ENCODE data around the gene ENTREP3.

Gene ENTREP3

DNA sequence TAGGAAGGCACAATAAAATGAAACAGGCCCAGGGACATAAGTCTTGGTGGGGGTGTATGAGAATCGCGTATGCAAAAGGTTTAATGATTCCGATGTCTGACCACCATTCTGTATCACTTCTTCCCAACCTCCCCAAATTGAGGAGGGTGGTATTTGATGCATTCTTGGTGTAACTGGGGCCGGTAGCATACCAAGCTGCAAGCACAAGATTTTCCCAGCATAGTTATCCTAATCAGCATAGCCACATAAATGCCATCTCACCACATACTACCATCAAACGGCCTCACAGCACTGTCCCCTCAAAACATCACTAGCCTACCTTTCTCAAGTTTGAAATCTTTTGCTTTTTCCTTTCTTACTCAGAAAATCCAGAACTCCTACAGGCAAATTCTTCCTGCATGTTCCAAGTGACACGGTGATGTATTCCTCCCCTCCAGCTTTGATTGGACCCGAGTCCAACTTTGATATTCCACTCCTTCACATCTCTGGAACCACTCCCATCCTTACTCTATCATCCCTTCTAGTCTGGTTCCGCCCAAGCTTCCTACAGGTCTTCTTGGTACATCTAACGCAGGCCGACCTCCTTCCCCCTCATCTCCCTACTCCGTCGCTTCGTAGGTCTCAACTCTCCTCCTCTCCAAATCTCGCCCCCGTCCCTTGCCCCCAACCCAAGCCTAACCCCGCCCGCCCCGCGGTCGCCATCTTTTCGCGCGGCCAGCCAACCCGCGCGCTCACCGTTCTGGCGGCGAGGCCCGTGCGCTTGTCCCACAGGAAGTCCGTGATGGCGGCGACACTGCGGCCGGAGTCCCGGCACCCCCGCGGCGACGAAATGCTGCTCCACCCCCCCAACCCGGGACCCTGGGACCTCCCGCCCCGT is 17.4 kb upstream of the ENTREP3 start:
- Histone ChIP-seq H3K9me3 (ENCODE audit: low read length) (no peaks in the 10 kb centered on the region), H3K36me3 (ENCODE audit: insufficient read depth, low read length) (peaks cover 36% of the 10 kb centered on the region), H2AFZ (ENCODE audit: low read depth, low read length) (no peak overlapping the region), H3K27me3 (ENCODE audit: insufficient read depth, low read length) (no peaks in the 10 kb centered on the region), H3K4me1 (ENCODE audit: insufficient read depth, low read length) (peaks cover 13% of the 10 kb centered on the region), H3K4me3 (ENCODE audit: low read length) (peak overlapping the region; percentile 91)

DNA sequence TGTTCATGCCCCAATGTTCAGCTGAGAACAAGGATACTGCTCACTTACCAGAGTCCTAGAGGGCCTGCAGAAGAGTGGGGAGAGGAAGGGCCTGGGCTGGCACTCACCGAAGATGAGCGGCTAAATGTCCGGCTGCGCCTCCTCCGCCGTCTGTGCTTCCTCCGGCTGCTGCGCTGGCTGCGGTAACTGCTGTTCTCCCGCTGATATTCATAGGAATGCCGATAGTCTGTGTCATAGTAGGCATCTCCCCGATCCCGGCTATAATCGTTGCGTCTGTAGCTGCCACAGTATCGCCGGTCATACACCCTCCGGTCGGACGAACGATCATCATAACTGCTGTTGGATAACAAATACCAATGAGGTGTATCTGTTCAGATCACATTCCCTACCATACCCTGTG is 14.1 kb upstream of the ENTREP3 start:
- H3K4me3 ChIP-seq (ENCODE audit: low read length) = no peak overlapping the region
- peaks cover 10% of the 10 kb centered on the region for H3K4me1 ChIP-seq (ENCODE audit: insufficient read depth, low read length)
- no peaks in the 10 kb centered on the region for H3K27me3 ChIP-seq (ENCODE audit: insufficient read depth, low read length)
- H2AFZ ChIP-seq (ENCODE audit: low read depth, low read length) = no peak overlapping the region
- peaks cover 63% of the 10 kb centered on the region for H3K36me3 ChIP-seq (ENCODE audit: insufficient read depth, low read length)
- no peaks in the 10 kb centered on the region for H3K9me3 ChIP-seq (ENCODE audit: low read length)

DNA sequence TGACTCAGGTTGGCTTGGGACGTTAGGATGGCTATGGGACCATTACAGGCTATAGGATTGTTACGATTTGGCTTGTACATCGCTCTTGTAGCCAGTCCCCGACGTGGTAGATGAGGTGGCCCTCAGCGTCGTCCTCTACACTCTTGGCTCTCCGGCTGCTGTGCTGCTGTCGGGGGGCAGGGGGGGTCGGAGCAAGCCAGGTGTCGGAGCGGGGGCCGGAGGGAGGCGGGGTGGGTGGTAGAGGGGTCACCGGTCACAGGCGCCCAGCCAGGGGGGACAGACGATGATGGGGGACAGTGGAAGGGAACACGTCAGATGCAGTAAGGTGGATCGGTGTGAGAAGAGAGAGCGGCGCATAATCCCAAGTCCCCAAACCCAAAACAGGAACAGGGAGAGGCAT is 13.3 kb upstream of the ENTREP3 start:
- H3K4me3 ChIP-seq (ENCODE audit: low read length) = no peak overlapping the region
- H3K36me3 ChIP-seq (ENCODE audit: insufficient read depth, low read length) = peaks cover 71% of the 10 kb centered on the region
- no peak overlapping the region for H2AFZ ChIP-seq (ENCODE audit: low read depth, low read length)
- H3K4me1 ChIP-seq (ENCODE audit: insufficient read depth, low read length) = peaks cover 7% of the 10 kb centered on the region
- no peaks in the 10 kb centered on the region for H3K27me3 ChIP-seq (ENCODE audit: insufficient read depth, low read length)
- no peaks in the 10 kb centered on the region for H3K9me3 ChIP-seq (ENCODE audit: low read length)

DNA sequence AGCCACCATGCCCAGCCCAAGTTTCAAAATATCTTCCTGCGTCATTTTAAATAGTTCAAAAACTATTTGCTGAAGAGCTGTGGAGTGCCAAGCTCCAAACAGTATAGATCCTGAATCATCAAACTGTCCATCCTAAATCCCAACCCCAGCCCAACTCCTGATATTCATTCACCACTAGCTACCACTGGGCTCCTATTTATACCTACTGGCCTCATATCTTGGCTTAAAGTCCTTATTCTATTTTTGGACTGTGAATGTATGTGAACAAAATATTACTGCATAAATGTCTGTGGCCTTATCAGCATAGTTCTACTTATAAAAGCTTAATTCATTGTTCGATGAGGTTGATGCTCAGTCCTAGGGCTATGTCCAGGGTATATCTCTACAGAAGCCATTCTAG is 12.1 kb upstream of the ENTREP3 start:
- Histone ChIP-seq H3K4me1 (ENCODE audit: insufficient read depth, low read length) (peaks cover 3% of the 10 kb centered on the region), H3K9me3 (ENCODE audit: low read length) (no peaks in the 10 kb centered on the region), H3K4me3 (ENCODE audit: low read length) (no peak overlapping the region), H3K36me3 (ENCODE audit: insufficient read depth, low read length) (peaks cover 80% of the 10 kb centered on the region), H3K27me3 (ENCODE audit: insufficient read depth, low read length) (no peaks in the 10 kb centered on the region), H2AFZ (ENCODE audit: low read depth, low read length) (no peak overlapping the region)

DNA sequence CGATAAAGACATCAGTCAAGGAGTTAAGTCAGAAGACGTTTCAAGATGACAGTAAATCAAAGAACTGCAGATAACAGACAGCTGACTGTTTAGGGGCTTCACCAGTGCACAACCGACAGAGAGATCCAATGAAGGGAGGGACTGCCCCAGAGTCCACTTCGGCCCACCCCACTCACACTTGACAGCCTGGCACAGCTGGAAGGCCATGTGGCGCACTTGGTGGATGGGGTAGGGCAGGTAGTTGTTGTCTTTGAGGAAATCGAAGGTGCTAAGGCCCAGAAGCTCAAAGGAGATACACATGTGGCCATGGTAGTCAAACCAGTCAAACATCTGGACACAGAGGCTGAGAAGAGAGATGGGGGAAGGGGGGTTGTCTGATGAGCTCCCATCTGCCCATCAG is 11.3 kb upstream of the ENTREP3 start:
- peaks cover 1% of the 10 kb centered on the region for H3K4me1 ChIP-seq (ENCODE audit: insufficient read depth, low read length)
- no peaks in the 10 kb centered on the region for H3K27me3 ChIP-seq (ENCODE audit: insufficient read depth, low read length)
- H3K36me3 ChIP-seq (ENCODE audit: insufficient read depth, low read length) = peaks cover 77% of the 10 kb centered on the region
- H2AFZ ChIP-seq (ENCODE audit: low read depth, low read length) = no peak overlapping the region
- H3K4me3 ChIP-seq (ENCODE audit: low read length) = no peak overlapping the region
- H3K9me3 ChIP-seq (ENCODE audit: low read length) = no peaks in the 10 kb centered on the region

DNA sequence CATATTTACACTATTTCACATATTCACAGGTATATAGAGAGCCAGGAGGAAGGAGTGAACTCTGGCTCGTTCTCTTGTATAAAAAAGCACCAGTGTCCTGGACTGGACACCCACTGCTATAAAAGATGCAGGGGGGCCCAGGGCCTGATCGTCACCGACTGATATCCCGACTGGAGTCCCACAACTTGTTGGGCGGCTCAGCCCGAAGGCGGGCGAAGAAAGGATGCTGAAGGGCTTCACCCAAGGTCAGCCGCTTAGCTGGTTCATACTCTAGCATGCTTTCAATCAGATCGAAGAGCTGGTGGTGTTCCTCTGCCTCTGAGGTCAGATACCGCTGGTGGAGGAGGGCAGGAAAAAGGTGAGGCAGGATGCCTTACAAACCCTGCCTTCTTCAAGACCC is 7.8 kb upstream of the ENTREP3 start:
- H3K9me3 ChIP-seq (ENCODE audit: low read length) = no peaks in the 10 kb centered on the region
- peaks cover 9% of the 10 kb centered on the region for H3K4me1 ChIP-seq (ENCODE audit: insufficient read depth, low read length)
- no peaks in the 10 kb centered on the region for H3K27me3 ChIP-seq (ENCODE audit: insufficient read depth, low read length)
- H2AFZ ChIP-seq (ENCODE audit: low read depth, low read length) = no peak overlapping the region
- no peak overlapping the region for H3K4me3 ChIP-seq (ENCODE audit: low read length)
- H3K36me3 ChIP-seq (ENCODE audit: insufficient read depth, low read length) = peaks cover 60% of the 10 kb centered on the region

DNA sequence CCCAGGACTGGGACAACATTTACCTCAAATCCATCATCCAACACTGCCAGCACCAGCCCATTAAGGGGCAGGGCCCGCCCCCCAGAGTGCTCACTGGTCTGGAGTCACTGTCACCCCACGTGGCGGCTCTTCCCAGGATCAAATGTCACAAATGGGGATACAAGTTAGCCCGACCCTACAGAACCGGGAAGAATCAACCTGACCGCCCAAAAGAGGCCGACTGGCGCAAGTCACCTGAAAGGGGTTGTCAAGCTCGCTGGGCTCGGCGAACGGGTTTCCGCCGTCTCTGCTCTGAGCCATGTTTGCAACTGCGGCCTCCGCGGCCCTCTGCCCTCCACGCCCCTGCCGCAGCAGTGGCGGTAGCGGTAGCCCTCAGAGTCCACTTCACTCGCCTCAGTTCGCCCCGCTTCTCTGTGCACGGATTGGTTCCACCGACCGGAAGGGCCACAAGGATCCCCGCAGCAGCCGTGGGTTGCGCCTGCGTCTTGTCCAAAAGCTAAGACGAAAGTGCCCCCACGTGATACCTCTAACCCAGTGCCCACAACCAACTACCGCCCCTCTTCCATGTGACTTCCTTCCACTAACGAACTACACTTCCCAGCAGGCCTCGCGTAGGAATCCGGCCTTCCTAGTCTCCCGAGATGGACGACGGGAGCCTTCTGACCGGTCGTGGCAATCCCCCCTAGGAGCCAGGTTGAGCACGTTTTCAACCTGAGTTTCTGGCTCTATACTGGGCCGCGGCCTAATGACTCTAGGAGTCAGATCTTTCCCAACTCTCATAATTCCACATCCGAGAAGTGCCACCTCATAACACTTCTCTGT is 6.8 kb upstream of the ENTREP3 start, which contains the start of gene SCAMP3:
TSS of gene SCAMP3 (minus strand) at position 509 of the 822 bp plus-strand sequence. CDS start at position 300, 209 bp downstream.
- H3K9me3 ChIP-seq (ENCODE audit: low read length) = no peaks in the 10 kb centered on the region
- no peak within 1 kb of the TSS for H2AFZ ChIP-seq (ENCODE audit: low read depth, low read length)
- H3K36me3 ChIP-seq (ENCODE audit: insufficient read depth, low read length) = peaks cover 53% of the 10 kb centered on the region
- peak within 1 kb of the TSS; percentile 73 for H3K4me3 ChIP-seq (ENCODE audit: low read length)
- H3K4me1 ChIP-seq (ENCODE audit: insufficient read depth, low read length) = peaks cover 9% of the 10 kb centered on the region
- H3K27me3 ChIP-seq (ENCODE audit: insufficient read depth, low read length) = no peaks in the 10 kb centered on the region

DNA sequence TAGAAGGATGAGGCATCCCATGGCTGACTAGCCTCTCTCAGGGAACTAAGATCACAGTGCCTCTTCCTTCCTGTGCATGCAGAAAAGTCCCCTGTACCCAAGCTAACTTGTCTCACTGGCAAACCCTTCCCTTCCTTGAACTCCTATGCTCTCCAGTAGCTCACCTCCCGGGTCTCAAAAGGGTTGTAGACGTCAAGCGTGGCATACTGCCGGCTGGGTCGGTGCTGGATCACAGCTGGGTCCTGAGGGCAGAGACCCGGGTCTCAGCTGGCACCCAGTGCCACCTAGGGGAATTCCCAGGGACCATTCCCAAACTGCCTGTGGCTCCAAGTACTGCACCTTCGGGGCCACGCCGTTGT is 6.2 kb upstream of the ENTREP3 start:
- peaks cover 53% of the 10 kb centered on the region for H3K36me3 ChIP-seq (ENCODE audit: insufficient read depth, low read length)
- H3K4me1 ChIP-seq (ENCODE audit: insufficient read depth, low read length) = peaks cover 9% of the 10 kb centered on the region
- H3K4me3 ChIP-seq (ENCODE audit: low read length) = peak overlapping the region; percentile 73
- H2AFZ ChIP-seq (ENCODE audit: low read depth, low read length) = no peak overlapping the region
- no peaks in the 10 kb centered on the region for H3K27me3 ChIP-seq (ENCODE audit: insufficient read depth, low read length)
- no peaks in the 10 kb centered on the region for H3K9me3 ChIP-seq (ENCODE audit: low read length)

DNA sequence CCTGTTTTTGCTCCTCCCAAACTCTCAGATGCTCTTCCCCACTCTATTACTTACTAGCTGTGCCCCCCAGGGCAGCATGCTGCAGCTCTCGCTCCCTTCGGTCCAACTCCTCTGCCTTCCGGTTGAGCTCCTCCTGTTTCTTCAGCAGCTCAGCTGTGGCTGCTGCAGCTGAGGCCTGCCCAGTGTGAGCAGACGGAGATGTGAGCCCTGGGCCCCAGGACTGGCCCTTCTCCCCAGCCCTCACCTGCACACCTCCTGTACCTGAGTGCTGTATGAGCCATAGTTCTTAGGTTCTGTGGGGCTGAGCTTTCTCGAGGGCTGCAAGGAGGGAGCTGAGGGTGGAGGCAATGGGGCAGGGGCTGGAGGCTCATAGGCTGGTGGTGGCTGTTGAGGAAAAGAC is 5.0 kb upstream of the ENTREP3 start:
- H3K4me3 ChIP-seq (ENCODE audit: low read length) = no peak overlapping the region
- H3K4me1 ChIP-seq (ENCODE audit: insufficient read depth, low read length) = peaks cover 9% of the 10 kb centered on the region
- no peaks in the 10 kb centered on the region for H3K27me3 ChIP-seq (ENCODE audit: insufficient read depth, low read length)
- peaks cover 44% of the 10 kb centered on the region for H3K36me3 ChIP-seq (ENCODE audit: insufficient read depth, low read length)
- H2AFZ ChIP-seq (ENCODE audit: low read depth, low read length) = no peak overlapping the region
- no peaks in the 10 kb centered on the region for H3K9me3 ChIP-seq (ENCODE audit: low read length)

DNA sequence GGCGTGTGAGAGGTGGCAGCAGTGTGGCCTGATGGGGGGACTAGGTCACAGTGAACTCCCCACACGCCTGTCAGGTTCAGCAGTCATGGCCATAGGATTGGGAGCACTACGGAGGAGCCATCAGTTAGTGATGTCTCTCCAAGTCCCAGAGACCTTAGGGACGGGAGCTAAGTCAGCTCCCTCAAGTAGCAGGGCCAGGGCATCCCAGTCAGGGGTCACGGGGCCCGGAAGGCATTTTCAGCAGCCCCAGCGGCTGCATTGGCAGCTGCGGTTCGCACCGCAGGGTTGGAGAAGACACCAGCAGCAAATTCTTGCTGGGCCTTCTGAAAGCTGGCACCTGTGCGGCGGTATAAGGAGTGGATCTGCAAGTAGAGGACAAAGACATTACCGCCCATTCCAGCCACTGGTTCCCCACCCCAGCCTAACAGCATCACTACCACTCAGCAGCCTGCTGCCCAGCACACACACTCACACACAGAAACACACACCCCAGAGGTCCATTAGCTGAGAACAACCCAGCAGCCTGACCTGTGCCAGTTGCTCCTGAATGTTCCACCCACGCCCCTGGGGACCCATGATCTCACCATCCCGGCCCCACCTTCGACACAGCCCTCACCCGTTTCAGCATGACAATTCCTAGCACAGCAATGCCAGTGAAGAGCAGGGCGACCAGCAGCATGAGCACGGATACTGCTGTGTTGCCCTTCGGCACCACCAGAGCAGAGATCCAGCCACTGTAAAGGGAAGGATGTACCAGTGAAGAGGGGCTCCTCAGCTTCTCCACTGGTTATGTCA is 972 bp upstream of the ENTREP3 start:
- Histone ChIP-seq H3K27me3 (ENCODE audit: insufficient read depth, low read length) (no peaks in the 10 kb centered on the region), H2AFZ (ENCODE audit: low read depth, low read length) (no peak overlapping the region), H3K4me1 (ENCODE audit: insufficient read depth, low read length) (peaks cover 23% of the 10 kb centered on the region), H3K9me3 (ENCODE audit: low read length) (no peaks in the 10 kb centered on the region), H3K36me3 (ENCODE audit: insufficient read depth, low read length) (peaks cover 19% of the 10 kb centered on the region), H3K4me3 (ENCODE audit: low read length) (no peak overlapping the region)

DNA sequence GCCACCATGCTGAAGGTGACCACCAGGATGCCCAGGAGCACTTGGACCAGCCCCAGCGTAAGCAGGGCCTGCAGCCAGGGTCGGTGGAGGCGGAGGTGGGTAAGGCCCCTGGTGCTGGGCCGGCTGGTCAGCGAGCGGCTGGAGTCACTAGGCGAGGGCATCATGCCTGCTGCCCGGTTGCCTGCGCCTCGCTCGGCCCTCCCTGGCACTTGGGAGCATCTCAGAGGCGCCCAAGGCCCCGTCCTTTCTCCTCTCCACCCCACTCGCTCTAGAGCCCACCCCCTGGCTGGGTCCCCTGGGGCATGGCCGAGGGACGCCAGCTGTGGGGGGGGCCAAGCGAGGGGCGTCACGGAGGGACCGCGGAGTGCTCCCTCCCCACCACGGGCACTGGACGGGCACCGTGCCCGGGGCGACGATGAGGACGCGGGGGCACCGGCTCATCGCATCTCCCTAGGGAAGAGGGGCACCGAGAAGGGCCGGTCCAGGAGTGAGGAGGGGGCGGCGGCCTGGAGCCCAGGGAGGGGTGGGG is 505 bp downstream of the ENTREP3 start:
- Histone ChIP-seq H2AFZ (ENCODE audit: low read depth, low read length) (peak overlapping the region; percentile 1), H3K27me3 (ENCODE audit: insufficient read depth, low read length) (no peaks in the 10 kb centered on the region)

DNA sequence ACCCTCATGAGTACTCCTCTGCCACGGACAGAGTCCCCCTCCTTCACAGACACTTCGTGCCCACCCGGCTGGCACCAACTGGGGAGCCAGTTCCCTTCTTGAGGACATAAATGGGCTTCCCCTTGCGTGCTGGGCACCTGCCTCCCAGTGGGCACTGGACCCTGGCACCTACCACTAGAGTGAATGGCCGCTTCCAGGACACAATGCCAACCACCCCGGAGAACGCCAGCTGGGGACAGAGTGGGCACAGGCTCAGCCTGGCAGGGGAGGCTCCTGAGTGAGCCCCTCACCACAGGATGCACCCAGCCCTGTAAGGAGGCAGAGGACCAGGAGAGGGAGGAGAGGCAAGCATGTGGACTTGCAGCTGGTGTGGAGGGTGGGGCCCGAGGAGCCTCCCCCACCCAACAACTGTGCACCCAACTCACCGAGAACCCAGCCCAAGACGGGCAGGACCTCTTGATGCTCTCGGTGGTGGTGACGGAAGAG is 1.0 kb downstream of the ENTREP3 start:
- Histone ChIP-seq H3K36me3 (ENCODE audit: insufficient read depth, low read length) (peaks cover 11% of the 10 kb centered on the region), H2AFZ (ENCODE audit: low read depth, low read length) (no peak overlapping the region), H3K4me1 (ENCODE audit: insufficient read depth, low read length) (peaks cover 22% of the 10 kb centered on the region)

More for the DNA sequence above, 505 bp downstream of the ENTREP3 start:
- Histone ChIP-seq H3K4me3 (ENCODE audit: low read length) (peak overlapping the region; percentile 64), H3K9me3 (ENCODE audit: low read length) (no peaks in the 10 kb centered on the region), H3K36me3 (ENCODE audit: insufficient read depth, low read length) (peaks cover 15% of the 10 kb centered on the region), H3K4me1 (ENCODE audit: insufficient read depth, low read length) (peaks cover 22% of the 10 kb centered on the region)

More for the DNA sequence above, 1.0 kb downstream of the ENTREP3 start:
- Histone ChIP-seq H3K9me3 (ENCODE audit: low read length) (no peaks in the 10 kb centered on the region), H3K4me3 (ENCODE audit: low read length) (peak overlapping the region; percentile 64), H3K27me3 (ENCODE audit: insufficient read depth, low read length) (no peaks in the 10 kb centered on the region)

Measured in neuron (in vitro differentiated cells).